HEK293 (cell line): Measurements from ENCODE around the gene DIDO1.

Experiments used
- CTCF ChIA-PET: fragments of 350-600 bp; formaldehyde crosslinking; extraction: SDS; loops from one replicate; lab custom pipeline; 2021; ENCODE audit warnings: antibody characterized with exemption; lab: Yijun Ruan, JAX
- POLR2A ChIA-PET: fragments of 300-600 bp; formaldehyde crosslinking; extraction: SDS; loops from one replicate; lab custom pipeline; 2020; ENCODE audit warnings: antibody characterized with exemption, inconsistent platforms; lab: Yijun Ruan, JAX
- H3K27ac ChIP-seq: fragments of 200-500 bp; sonication (Bioruptor generic); 2 replicates; pipeline ENCODE4 v1.5.1; 2014; ENCODE audit warnings: low read depth, low read length, control low read depth, inconsistent platforms; ENCODE audit errors: extremely low read depth
- H3K36me3 ChIP-seq, 2 experiments: fragments of 200-500 bp in 1 of 2; sonication (Bioruptor generic) in 1 of 2; 1 replicate in 1 of 2; 2 replicates in 1 of 2; pipeline ENCODE4 v1.5.1; 2014 to 2017; ENCODE audit warnings: inconsistent platforms in 2 of 2, low read length in 2 of 2; ENCODE audit not compliant: control insufficient read depth in 2 of 2, insufficient read depth in 1 of 2
- H3K4me1 ChIP-seq: fragments of 200-500 bp; sonication (Bioruptor generic); 2 replicates; pipeline ENCODE4 v1.5.1; 2014; ENCODE audit warnings: mild to moderate bottlenecking, low read length, inconsistent platforms; ENCODE audit not compliant: control insufficient read depth, insufficient read depth
- H3K4me3 ChIP-seq: 2 replicates; pipeline ENCODE4 v1.5.1; 2011; ENCODE audit warnings: low read depth, mild to moderate bottlenecking, control low read depth, low read length, moderate library complexity
- H3K9me3 ChIP-seq: fragments of 200-500 bp; sonication (Bioruptor generic); 2 replicates; pipeline ENCODE4 v1.5.1; 2014; ENCODE audit warnings: low read depth, low read length, inconsistent platforms; ENCODE audit not compliant: control insufficient read depth, insufficient read depth
- FEZF1 ChIP-seq: fragments of 450-650 bp; formaldehyde crosslinking; IDR thresholded peaks from 2 replicates; pipeline ENCODE4 v1.5.1; 2016; ENCODE audit warnings: missing biosample characterization, missing genetic modification characterization
- KLF7 ChIP-seq: fragments of 450-650 bp; formaldehyde crosslinking; IDR thresholded peaks from 2 replicates; pipeline ENCODE4 v1.5.1; 2016; ENCODE audit warnings: missing biosample characterization, missing genetic modification characterization, borderline replicate concordance
- MEIS1 ChIP-seq: sonication (generic); formaldehyde crosslinking; IDR thresholded peaks from 2 replicates; pipeline ENCODE4 v1.8.1; 2022; ENCODE audit warnings: missing genetic modification reagents, mild to moderate bottlenecking, borderline replicate concordance
- MYNN ChIP-seq: fragments of 450-650 bp; formaldehyde crosslinking; IDR thresholded peaks from 2 replicates; pipeline ENCODE4 v1.5.1; 2016; ENCODE audit warnings: missing biosample characterization, missing genetic modification characterization, borderline replicate concordance
- MZF1 ChIP-seq: fragments of 450-650 bp; formaldehyde crosslinking; IDR thresholded peaks from 2 replicates; pipeline ENCODE4 v1.5.1; 2017; ENCODE audit warnings: missing biosample characterization, missing genetic modification characterization, borderline replicate concordance
- PRDM1 ChIP-seq: fragments of 450-650 bp; formaldehyde crosslinking; IDR thresholded peaks from 2 replicates; pipeline ENCODE4; 2016; ENCODE audit warnings: missing biosample characterization, missing genetic modification characterization
- PRDM2 ChIP-seq: fragments of 450-650 bp; formaldehyde crosslinking; IDR thresholded peaks from 2 replicates; pipeline ENCODE4 v1.5.1; 2016; ENCODE audit warnings: missing biosample characterization, missing genetic modification characterization, borderline replicate concordance
- SCRT2 ChIP-seq: fragments of 450-650 bp; formaldehyde crosslinking; IDR thresholded peaks from 2 replicates; pipeline ENCODE4 v1.5.1; 2016; ENCODE audit warnings: missing biosample characterization, missing genetic modification characterization
- SP2 ChIP-seq: fragments of 450-650 bp; formaldehyde crosslinking; IDR thresholded peaks from 2 replicates; pipeline ENCODE4 v1.5.1; 2016; ENCODE audit warnings: missing biosample characterization, missing genetic modification characterization
- ZBTB17 ChIP-seq: fragments of 450-650 bp; formaldehyde crosslinking; IDR thresholded peaks from 2 replicates; pipeline ENCODE4 v1.5.1; 2016; ENCODE audit warnings: missing biosample characterization, missing genetic modification characterization
- ZBTB7A ChIP-seq: fragments of 450-650 bp; formaldehyde crosslinking; IDR thresholded peaks from 2 replicates; pipeline ENCODE4 v1.5.1; 2016; ENCODE audit warnings: low read depth, missing biosample characterization, missing genetic modification characterization
- ZEB2 ChIP-seq: fragments of 450-650 bp; formaldehyde crosslinking; IDR thresholded peaks from 2 replicates; pipeline ENCODE4 v1.5.1; 2016; ENCODE audit warnings: missing biosample characterization, missing genetic modification characterization
- ZFHX2 ChIP-seq: fragments of 450-650 bp; formaldehyde crosslinking; conservative IDR thresholded peaks from 2 replicates; pipeline ENCODE4 v1.5.1; 2016; ENCODE audit warnings: missing biosample characterization, missing genetic modification characterization
- ZNF138 ChIP-seq: fragments of 450-650 bp; formaldehyde crosslinking; IDR thresholded peaks from 2 replicates; pipeline ENCODE4 v1.5.1; 2016; ENCODE audit warnings: missing biosample characterization, missing genetic modification characterization, borderline replicate concordance
- ZNF146 ChIP-seq: fragments of 450-650 bp; formaldehyde crosslinking; IDR thresholded peaks from 2 replicates; pipeline ENCODE4 v1.5.1; 2016; ENCODE audit warnings: missing biosample characterization, missing genetic modification characterization
- ZNF239 ChIP-seq: fragments of 450-650 bp; formaldehyde crosslinking; IDR thresholded peaks from 2 replicates; pipeline ENCODE4 v1.5.1; 2016; ENCODE audit warnings: missing biosample characterization, missing genetic modification characterization
- ZNF248 ChIP-seq: fragments of 450-650 bp; formaldehyde crosslinking; IDR thresholded peaks from 2 replicates; pipeline ENCODE4 v1.5.1; 2017; ENCODE audit warnings: missing biosample characterization, missing genetic modification characterization
- ZNF366 ChIP-seq: fragments of 450-650 bp; formaldehyde crosslinking; conservative IDR thresholded peaks from 2 replicates; pipeline ENCODE4 v1.5.1; 2016; ENCODE audit warnings: missing biosample characterization, missing genetic modification characterization
- ZNF433 ChIP-seq: fragments of 450-650 bp; formaldehyde crosslinking; IDR thresholded peaks from 2 replicates; pipeline ENCODE4 v1.5.1; 2016; ENCODE audit warnings: missing biosample characterization, missing genetic modification characterization, low read depth
- ZNF600 ChIP-seq: fragments of 450-650 bp; formaldehyde crosslinking; IDR thresholded peaks from 2 replicates; pipeline ENCODE4 v1.5.1; 2016; ENCODE audit warnings: missing biosample characterization, missing genetic modification characterization
- ZNF704 ChIP-seq: fragments of 450-650 bp; formaldehyde crosslinking; IDR thresholded peaks from 2 replicates; pipeline ENCODE4 v1.5.1; 2016; ENCODE audit warnings: missing biosample characterization, missing genetic modification characterization
- ZNF791 ChIP-seq: fragments of 450-650 bp; formaldehyde crosslinking; IDR thresholded peaks from 2 replicates; pipeline ENCODE4 v1.5.1; 2016; ENCODE audit warnings: missing biosample characterization, missing genetic modification characterization
- ZNF837 ChIP-seq: fragments of 450-650 bp; formaldehyde crosslinking; IDR thresholded peaks from 2 replicates; pipeline ENCODE4 v1.5.1; 2016; ENCODE audit warnings: missing biosample characterization, missing genetic modification characterization
- TF ChIP-seq, protein P1 (sequence below): fragments of 450-650 bp; formaldehyde crosslinking; IDR thresholded peaks from 2 replicates; pipeline ENCODE4 v1.5.1; 2016; ENCODE audit warnings: missing biosample characterization, missing genetic modification characterization
- TF ChIP-seq, protein P2 (sequence below): fragments of 450-650 bp; formaldehyde crosslinking; IDR thresholded peaks from 2 replicates; pipeline ENCODE4 v1.5.1; 2017; ENCODE audit warnings: missing biosample characterization, missing genetic modification characterization

Gene DIDO1

GRCh38 chr20:62929051-62929538 lies 2.8 kb upstream of the DIDO1 start:
- TF ChIP-seq ZNF791 (no peak), MYNN (tag by site-specific recombination) (no peak), SP2 (tag by site-specific recombination) (no peak)
- Histone ChIP-seq H3K4me3 (no peak overlapping the region), H3K4me1 (peaks cover 12% of the 10 kb centered on the region), H3K36me3 (peaks cover 4 to 22% of the 10 kb centered on the region in 2 experiments; a peak in 2 of 3 replicates), H3K27ac (no peak overlapping the region), H3K9me3 (no peaks in the 10 kb centered on the region)
- ChIA-PET CTCF (no interaction called here), POLR2A (no interaction called here)

GRCh38 chr20:62928246-62928939 lies 2.1 kb upstream of the DIDO1 start:
- TF ChIP-seq MEIS1 (CRISPR knock-in tag) (no peak), ZBTB17 (tag by site-specific recombination) (peak; percentile 56; the same call in 1 of the 2 replicates), ZFHX2 (tag by site-specific recombination) (no peak), PRDM2 (tag by site-specific recombination) (no peak), MZF1 (tag by site-specific recombination) (no peak), ZNF433 (tag by site-specific recombination) (no peak), ZNF146 (tag by site-specific recombination) (no peak), ZNF837 (no peak), ZNF239 (no peak), PRDM1 (tag by site-specific recombination) (no peak), ZNF248 (no peak), FEZF1 (tag by site-specific recombination) (no peak), ZBTB7A (tag by site-specific recombination) (no peak), ZEB2 (no peak), SCRT2 (tag by site-specific recombination) (no peak), KLF7 (tag by site-specific recombination) (no peak), ZNF704 (tag by site-specific recombination) (no peak), ZNF138 (tag by site-specific recombination) (no peak), ZNF366 (0 out of 2 replicates have a peak, but pooled peaks have one; percentile 22), ZNF600 (tag by site-specific recombination) (peak; percentile 79)
- TF ChIP-seq, protein P1, sequence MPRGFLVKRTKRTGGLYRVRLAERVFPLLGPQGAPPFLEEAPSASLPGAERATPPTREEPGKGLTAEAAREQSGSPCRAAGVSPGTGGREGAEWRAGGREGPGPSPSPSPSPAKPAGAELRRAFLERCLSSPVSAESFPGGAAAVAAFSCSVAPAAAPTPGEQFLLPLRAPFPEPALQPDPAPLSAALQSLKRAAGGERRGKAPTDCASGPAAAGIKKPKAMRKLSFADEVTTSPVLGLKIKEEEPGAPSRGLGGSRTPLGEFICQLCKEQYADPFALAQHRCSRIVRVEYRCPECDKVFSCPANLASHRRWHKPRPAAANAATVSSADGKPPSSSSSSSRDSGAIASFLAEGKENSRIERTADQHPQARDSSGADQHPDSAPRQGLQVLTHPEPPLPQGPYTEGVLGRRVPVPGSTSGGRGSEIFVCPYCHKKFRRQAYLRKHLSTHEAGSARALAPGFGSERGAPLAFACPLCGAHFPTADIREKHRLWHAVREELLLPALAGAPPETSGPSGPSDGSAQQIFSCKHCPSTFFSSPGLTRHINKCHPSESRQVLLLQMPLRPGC (tag by site-specific recombination): no peak
- TF ChIP-seq, protein P2, sequence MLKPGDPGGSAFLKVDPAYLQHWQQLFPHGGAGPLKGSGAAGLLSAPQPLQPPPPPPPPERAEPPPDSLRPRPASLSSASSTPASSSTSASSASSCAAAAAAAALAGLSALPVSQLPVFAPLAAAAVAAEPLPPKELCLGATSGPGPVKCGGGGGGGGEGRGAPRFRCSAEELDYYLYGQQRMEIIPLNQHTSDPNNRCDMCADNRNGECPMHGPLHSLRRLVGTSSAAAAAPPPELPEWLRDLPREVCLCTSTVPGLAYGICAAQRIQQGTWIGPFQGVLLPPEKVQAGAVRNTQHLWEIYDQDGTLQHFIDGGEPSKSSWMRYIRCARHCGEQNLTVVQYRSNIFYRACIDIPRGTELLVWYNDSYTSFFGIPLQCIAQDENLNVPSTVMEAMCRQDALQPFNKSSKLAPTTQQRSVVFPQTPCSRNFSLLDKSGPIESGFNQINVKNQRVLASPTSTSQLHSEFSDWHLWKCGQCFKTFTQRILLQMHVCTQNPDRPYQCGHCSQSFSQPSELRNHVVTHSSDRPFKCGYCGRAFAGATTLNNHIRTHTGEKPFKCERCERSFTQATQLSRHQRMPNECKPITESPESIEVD (tag by site-specific recombination): no peak
- POLR2A ChIA-PET: no interaction called here
- H3K9me3 ChIP-seq: no peaks in the 10 kb centered on the region
- CTCF ChIA-PET: interaction anchor here (1.4 to 3.1 kb wide), 3 partner anchors 9 to 29 kb away, joined by 3 to 13 read pairs (median 12); partner anchors contain the start of gene GID8
- no peak overlapping the region for H3K4me3 ChIP-seq
- H3K36me3 ChIP-seq: peaks cover 4 to 15% of the 10 kb centered on the region in 2 experiments; a peak in 2 of 3 replicates
- H3K4me1 ChIP-seq: peaks cover 17% of the 10 kb centered on the region
- no peak overlapping the region for H3K27ac ChIP-seq
